Lung (tissue), 12 donors: ENCODE data around the gene SWSAP1. TPM values are rescaled to one million over a fixed set of nuclear protein-coding genes. Genes with fewer than 3 reads are reported as not detected.

Experiments used
- ATAC-seq: fragments of 200-7000 bp; cut with Tn5 transposase; one replicate; pipeline ENCODE4 v1.9.1; 2020; ENCODE audit warnings: moderate number of reproducible peaks; ENCODE audit not compliant: insufficient read depth, low FRiP score
- DNase-seq, 3 donors: peaks; one replicate each; pipeline ENCODE4 v3.0.0-alpha.2; 2013 to 2017
- H3K27ac ChIP-seq, 2 donors: one replicate each; pipeline ENCODE4 v1.5.1; 2013; ENCODE audit warnings: mild to moderate bottlenecking in 2 of 2, moderate library complexity in 2 of 2, control low read depth in 1 of 2, inconsistent platforms in 1 of 2, low read depth in 1 of 2, low read length in 1 of 2
- H3K27me3 ChIP-seq, 3 donors: one replicate each; pipeline ENCODE4 v1.5.1; 2013; ENCODE audit warnings: low read length in 2 of 3; ENCODE audit not compliant: control insufficient read depth in 3 of 3, insufficient read depth in 3 of 3
- H3K36me3 ChIP-seq, 4 donors: one replicate each; pipeline ENCODE4 v1.5.1; 2013; ENCODE audit warnings: low read length in 4 of 4, mild to moderate bottlenecking in 1 of 4, moderate library complexity in 1 of 4; ENCODE audit not compliant: control insufficient read depth in 4 of 4, insufficient read depth in 4 of 4
- H3K4me1 ChIP-seq, 5 donors: one replicate each; pipeline ENCODE4 v1.5.1; 2013; ENCODE audit warnings: low read length in 5 of 5, mild to moderate bottlenecking in 2 of 5, moderate library complexity in 1 of 5; ENCODE audit not compliant: control insufficient read depth in 5 of 5, insufficient read depth in 5 of 5
- H3K4me3 ChIP-seq: one replicate; pipeline ENCODE4 v1.5.1; 2013; ENCODE audit warnings: mild to moderate bottlenecking, control low read depth, moderate library complexity
- H3K9ac ChIP-seq, 2 donors: one replicate each; pipeline ENCODE4 v1.5.1; 2013; ENCODE audit warnings: low read length in 2 of 2, control low read depth in 1 of 2; ENCODE audit not compliant: insufficient read depth in 1 of 2
- H3K9me3 ChIP-seq, 4 donors: one replicate each; pipeline ENCODE4 v1.5.1; 2013; ENCODE audit warnings: low read length in 3 of 4, mild to moderate bottlenecking in 1 of 4, moderate library complexity in 1 of 4; ENCODE audit not compliant: control insufficient read depth in 4 of 4, insufficient read depth in 3 of 4
- CTCF ChIP-seq: IDR thresholded peaks from 2 replicates; pipeline ENCODE4 v1.5.1; 2012; ENCODE audit warnings: mild to moderate bottlenecking; ENCODE audit errors: control extremely low read depth, extremely low read depth
- WGBS, 2 donors: extraction: QIAGEN DNeasy Blood & Tissue Kit; methylation state at CpG; one replicate each; pipeline ENCODE4 v1.1.7; 2013; 5-methylcytosine and 5-hydroxymethylcytosine counted together
- polyA plus RNA-seq, 2 donors: library from polyadenylated mRNA; stranded (reverse); fragments of 200-250 nt; gene quantifications; one replicate each; pipeline ENCODE4 v1.2.1, GENCODE V29; 2013
- total RNA-seq, 2 donors: library from RNA; depleted of rRNA in 1 of 2; stranded (reverse); fragments of >200 nt in 1 of 2; gene quantifications; one replicate each; pipeline ENCODE4 v1.2.1, GENCODE V29; 2014 to 2021
- donor health status: control.
- donor health status: control.
- donor health status: Bipolar disorder and iron deficiency.
- donor health status: healthy.
- donor health status: DM: yes; HTN: yes; CAD: no.

SWSAP1 gene
- total and polyA plus RNA-seq, 4 donors, result 1.1 to 4.1 (median 3.8) TPM

DNA sequence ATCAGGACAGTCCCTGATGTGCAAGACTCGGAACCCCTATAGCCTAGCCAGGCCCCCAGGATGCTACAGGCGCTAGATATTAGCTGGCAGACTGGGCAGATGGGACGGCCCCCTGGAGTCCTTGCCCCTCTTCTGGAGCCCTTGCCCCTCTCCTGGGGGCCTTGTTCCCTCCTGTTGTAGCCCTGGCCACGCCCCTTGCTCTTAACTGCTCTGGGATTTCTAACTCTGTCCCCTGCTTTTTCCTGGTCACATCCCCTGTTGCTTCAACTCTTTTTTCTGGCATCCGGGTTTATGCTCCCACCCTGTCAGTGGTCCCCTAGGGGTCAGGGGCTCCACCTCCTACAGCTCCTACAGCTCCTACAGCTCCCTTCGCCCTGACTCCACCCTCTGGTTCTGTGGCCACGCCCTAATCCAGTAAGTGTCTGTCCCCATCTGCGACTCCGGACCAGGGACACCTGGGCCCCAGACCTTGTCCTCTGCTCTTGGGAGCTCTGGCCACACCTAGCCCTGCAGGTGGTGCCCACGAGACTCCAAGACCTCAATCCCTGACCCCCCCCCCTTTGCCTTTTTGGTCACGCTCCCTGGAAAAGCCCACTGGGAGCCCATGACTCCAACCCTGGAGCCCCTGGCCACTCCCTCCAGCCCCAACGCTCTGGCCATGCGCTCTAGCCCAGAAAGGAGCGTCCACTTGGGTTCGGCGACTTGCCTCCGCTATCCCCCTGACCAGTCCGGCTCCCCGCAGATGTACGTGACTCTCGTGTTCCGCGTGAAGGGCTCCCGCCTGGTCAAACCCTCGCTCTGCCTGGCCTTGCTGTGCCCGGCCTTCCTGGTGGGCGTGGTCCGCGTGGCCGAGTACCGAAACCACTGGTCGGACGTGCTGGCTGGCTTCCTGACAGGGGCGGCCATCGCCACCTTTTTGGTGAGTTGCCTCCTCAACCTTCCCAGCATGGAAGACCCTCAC, 12.4 kb upstream of the SWSAP1 start:
- DNase-seq, result no peak
- peaks cover 0 to 37% (median 11%) of the 10 kb centered on the region in 4 donors for H3K36me3 ChIP-seq
- 89 to 93% methylated on average over 35 of the region's 35 CpGs for WGBS, 2 donors

DNA sequence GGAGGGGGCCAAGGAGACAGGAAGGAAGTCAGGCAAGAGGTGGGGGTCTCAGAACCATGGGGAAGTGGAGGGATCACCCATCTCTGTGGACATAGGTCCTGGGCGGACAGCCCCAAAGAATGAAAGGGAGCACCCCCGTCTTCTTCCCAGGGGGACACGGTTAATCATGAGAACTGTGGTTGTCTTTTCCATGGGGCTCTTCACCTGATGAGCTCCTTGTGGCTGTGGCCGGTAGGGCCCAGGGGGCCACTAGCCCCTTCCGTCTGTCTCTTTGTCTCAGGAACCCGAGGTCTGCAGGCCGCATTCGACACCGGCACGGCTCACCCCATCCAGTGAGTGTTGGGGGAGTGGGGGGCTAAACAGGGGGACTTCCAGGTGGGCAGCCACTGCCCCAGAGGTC, 10.6 kb upstream of the SWSAP1 start:
- TF ChIP-seq CTCF, result no peak
- Histone ChIP-seq H3K4me3 (no peak overlapping the region), H3K4me1 (no peaks in the 10 kb centered on the region), H3K9me3 (peaks cover 0 to 1% (median 0%) of the 10 kb centered on the region in 4 donors), H3K27me3 (no peaks in the 10 kb centered on the region), H3K36me3 (peaks cover 0 to 41% (median 11%) of the 10 kb centered on the region in 4 donors), H3K27ac (no peak overlapping the region), H3K9ac (no peak overlapping the region)
- no peak for ATAC-seq
- WGBS, 2 donors, result 94 to 97% methylated on average over 10 of the region's 10 CpGs
- no peak for DNase-seq

More for the DNA sequence above, 12.4 kb upstream of the SWSAP1 start:
- no peak for ATAC-seq
- no peak overlapping the region for H3K4me3 ChIP-seq
- H3K4me1 ChIP-seq, result peaks cover 0 to 1% (median 0%) of the 10 kb centered on the region in 5 donors
- no peak for TF ChIP-seq CTCF
- no peak overlapping the region for H3K27ac ChIP-seq
- H3K9ac ChIP-seq, result no peak overlapping the region
- peaks cover 0 to 4% (median 0%) of the 10 kb centered on the region in 3 donors for H3K27me3 ChIP-seq
- H3K9me3 ChIP-seq, result peaks cover 0 to 1% (median 0%) of the 10 kb centered on the region in 4 donors

DNA sequence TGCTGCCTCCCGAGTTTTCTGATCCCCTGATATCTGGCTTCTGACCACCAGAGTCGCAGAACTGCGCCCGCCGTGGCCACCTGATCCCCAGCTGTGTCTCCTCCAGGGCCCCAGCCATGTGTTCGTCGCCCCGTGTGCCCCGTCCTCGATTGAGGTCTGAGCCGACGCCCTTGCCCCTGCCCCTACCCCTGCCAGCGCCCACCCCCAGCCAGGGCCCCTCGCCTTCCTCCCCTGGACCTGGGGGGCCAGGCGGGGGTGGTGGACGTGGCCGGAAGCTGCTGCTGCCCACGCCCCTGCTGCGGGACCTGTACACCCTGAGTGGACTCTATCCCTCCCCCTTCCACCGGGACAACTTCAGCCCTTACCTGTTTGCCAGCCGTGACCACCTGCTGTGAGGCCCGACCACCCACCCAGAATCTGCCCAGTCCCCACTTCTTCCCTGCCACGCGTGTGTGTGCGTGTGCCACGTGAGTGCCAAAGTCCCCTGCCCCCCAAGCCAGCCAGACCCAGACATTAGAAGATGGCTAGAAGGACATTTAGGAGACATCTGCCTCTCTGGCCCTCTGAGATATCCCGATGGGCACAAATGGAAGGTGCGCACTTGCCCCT, 10.1 kb upstream of the SWSAP1 start:
- Histone ChIP-seq H3K36me3 (peaks cover 0 to 41% (median 9%) of the 10 kb centered on the region in 4 donors), H3K9ac (no peak overlapping the region), H3K27me3 (no peaks in the 10 kb centered on the region), H3K9me3 (peaks cover 0 to 1% (median 0%) of the 10 kb centered on the region in 4 donors), H3K4me1 (no peaks in the 10 kb centered on the region), H3K4me3 (no peak overlapping the region), H3K27ac (no peak overlapping the region)
- no peak for TF ChIP-seq CTCF
- DNase-seq (no peak), ATAC-seq (no peak)
- 94 to 95% methylated on average over 23 to 27 of the region's 28 CpGs for WGBS, 2 donors
